HG02840 (cell line): Measurements from ENCODE around the gene C6orf62.
"Not testable (repeated sequence)": the region's sequence is repeated elsewhere in the genome, so short reads cannot be mapped to it uniquely, and the experiment has no call there.

Experiments
- ATAC-seq: cut with Tn5 transposase; IDR thresholded peaks from one replicate; pipeline ENCODE4 v1.9.1; 2021; ENCODE audit warnings: mild to moderate bottlenecking, moderate library complexity, moderate number of reproducible peaks; ENCODE audit not compliant: unreplicated experiment, low FRiP score

The C6orf62 gene

GRCh38 chr6:24704468-24704867 lies 14.5 kb downstream of the C6orf62 start:
- no peak for ATAC-seq

GRCh38 chr6:24702720-24703282 lies 16.2 kb downstream of the C6orf62 start:
- ATAC-seq = no peak

GRCh38 chr6:24699521-24700359 lies 19.2 kb downstream of the C6orf62 start:
- no peak for ATAC-seq

- ATAC-seq = no peak
Observed at GRCh38 chr6:24696097-24696496, 22.9 kb downstream of the C6orf62 start.

- ATAC-seq = not testable (repeated sequence)
Observed at GRCh38 chr6:24695635-24696034, 23.3 kb downstream of the C6orf62 start.

GRCh38 chr6:24694198-24694597 lies 24.8 kb downstream of the C6orf62 start:
- no peak for ATAC-seq

- ATAC-seq = no peak
Observed at GRCh38 chr6:24692848-24693592, 25.9 kb downstream of the C6orf62 start.

- ATAC-seq = no peak
Observed at GRCh38 chr6:24692415-24692814, 26.5 kb downstream of the C6orf62 start.

- no peak for ATAC-seq
Observed at GRCh38 chr6:24692003-24692402, 27.0 kb downstream of the C6orf62 start.

- no peak for ATAC-seq
Observed at GRCh38 chr6:24691550-24691949, 27.4 kb downstream of the C6orf62 start.

GRCh38 chr6:24690593-24690992 lies 28.4 kb downstream of the C6orf62 start:
- no peak for ATAC-seq

- ATAC-seq = no peak
Observed at GRCh38 chr6:24689964-24690363, 29.0 kb downstream of the C6orf62 start.

GRCh38 chr6:24686946-24687345 lies 32.0 kb downstream of the C6orf62 start:
- no peak for ATAC-seq

GRCh38 chr6:24686408-24686807 lies 32.5 kb downstream of the C6orf62 start:
- ATAC-seq = no peak

GRCh38 chr6:24683297-24684296 lies 35.4 kb downstream of the C6orf62 start:
- no peak for ATAC-seq

GRCh38 chr6:24680582-24680981 lies 38.4 kb downstream of the C6orf62 start:
- ATAC-seq = no peak

- not testable (repeated sequence) for ATAC-seq
Observed at GRCh38 chr6:24678792-24679352, 40.1 kb downstream of the C6orf62 start.

GRCh38 chr6:24673625-24674024 lies 45.3 kb downstream of the C6orf62 start:
- no peak for ATAC-seq

- no peak for ATAC-seq
Observed at GRCh38 chr6:24672620-24673182, 46.3 kb downstream of the C6orf62 start.
